Measurements from ENCODE around the gene SLIT3. TPM values are rescaled to one million over a fixed set of nuclear protein-coding genes. Genes with fewer than 3 reads are reported as not detected.

Gene SLIT3
- total and polyA plus RNA-seq, 9 of the 15 experiments (the other 6 are each of a cell fraction or from before 2014, with no cell fraction given), result 0.01 to 0.04 TPM; not detected in 7

DNA sequence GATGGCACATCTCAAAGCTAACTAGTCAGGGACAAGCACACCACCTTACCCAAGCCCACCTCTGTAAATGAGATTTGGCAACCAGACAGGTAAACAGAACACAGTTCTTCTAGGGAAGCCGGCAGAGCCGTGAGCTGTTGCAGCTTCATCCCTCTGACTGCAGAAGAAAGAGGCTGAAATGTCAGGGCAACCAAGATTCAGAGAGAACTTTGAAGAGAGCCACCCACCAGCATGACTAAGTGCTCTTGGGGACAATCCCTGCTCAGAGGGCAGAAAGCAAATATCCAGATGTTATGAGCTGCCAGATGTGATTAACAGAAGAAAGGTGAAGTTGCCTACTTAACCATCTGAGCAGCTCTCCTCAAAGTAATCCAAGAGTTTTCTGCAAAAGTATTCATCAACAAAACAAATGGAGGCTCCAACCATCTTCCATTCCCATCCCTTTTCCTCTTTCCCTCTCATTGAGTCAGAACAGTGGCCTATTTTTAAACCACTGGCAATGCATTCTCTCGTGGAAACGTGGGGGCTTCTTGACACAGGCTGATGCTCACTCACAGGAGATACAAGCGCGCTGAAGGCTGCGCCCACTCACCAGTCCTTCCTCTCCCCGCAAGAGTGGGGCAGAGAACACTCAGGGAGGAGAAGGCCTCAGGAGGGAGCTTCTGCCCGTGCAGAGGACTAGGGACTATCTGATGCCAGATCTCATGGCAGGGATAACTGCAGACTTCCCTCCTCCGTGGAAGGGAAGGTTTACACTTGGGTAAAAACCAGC is 57.1 kb downstream of the SLIT3 start:
- no peaks in the 10 kb centered on the region for H3K79me2 ChIP-seq (ENCODE audit: control insufficient read depth, insufficient read depth, low read length)
- ATAC-seq, result no peak
- no peak overlapping the region for H3K4me3 ChIP-seq
- CTCF ChIA-PET (ENCODE audit: low intra/inter-chr PET ratio), result no interaction called here
- H2AFZ ChIP-seq (ENCODE audit: low read depth, low read length), result no peak overlapping the region
- no peak overlapping the region for H3K4me2 ChIP-seq (ENCODE audit: insufficient read depth, low read length)
- H3K9me3 ChIP-seq (replicated peaks; ENCODE audit: control insufficient read depth, insufficient read depth, low read depth, low read length), result no peaks in the 10 kb centered on the region
- intact Hi-C loops (cut with micrococcal nuclease), result no loop called here
- in situ Hi-C loops (cut with MboI), result no loop called here
- no peaks in the 10 kb centered on the region for H3K4me1 ChIP-seq (replicated peaks in 1 of 2; ENCODE audit: control insufficient read depth in 2 of 2, insufficient read depth in 2 of 2, low read length in 2 of 2)
- H3K27ac ChIP-seq (ENCODE audit: extremely low read depth, low read depth, low read length), result no peak overlapping the region
- H3K36me3 ChIP-seq (ENCODE audit: control insufficient read depth, insufficient read depth, low read length), result no peaks in the 10 kb centered on the region
- H3K27me3 ChIP-seq (ENCODE audit: control insufficient read depth in 2 of 2, insufficient read depth in 2 of 2, low read length in 2 of 2), result no peaks in the 10 kb centered on the region
- TF ChIP-seq, protein P1, sequence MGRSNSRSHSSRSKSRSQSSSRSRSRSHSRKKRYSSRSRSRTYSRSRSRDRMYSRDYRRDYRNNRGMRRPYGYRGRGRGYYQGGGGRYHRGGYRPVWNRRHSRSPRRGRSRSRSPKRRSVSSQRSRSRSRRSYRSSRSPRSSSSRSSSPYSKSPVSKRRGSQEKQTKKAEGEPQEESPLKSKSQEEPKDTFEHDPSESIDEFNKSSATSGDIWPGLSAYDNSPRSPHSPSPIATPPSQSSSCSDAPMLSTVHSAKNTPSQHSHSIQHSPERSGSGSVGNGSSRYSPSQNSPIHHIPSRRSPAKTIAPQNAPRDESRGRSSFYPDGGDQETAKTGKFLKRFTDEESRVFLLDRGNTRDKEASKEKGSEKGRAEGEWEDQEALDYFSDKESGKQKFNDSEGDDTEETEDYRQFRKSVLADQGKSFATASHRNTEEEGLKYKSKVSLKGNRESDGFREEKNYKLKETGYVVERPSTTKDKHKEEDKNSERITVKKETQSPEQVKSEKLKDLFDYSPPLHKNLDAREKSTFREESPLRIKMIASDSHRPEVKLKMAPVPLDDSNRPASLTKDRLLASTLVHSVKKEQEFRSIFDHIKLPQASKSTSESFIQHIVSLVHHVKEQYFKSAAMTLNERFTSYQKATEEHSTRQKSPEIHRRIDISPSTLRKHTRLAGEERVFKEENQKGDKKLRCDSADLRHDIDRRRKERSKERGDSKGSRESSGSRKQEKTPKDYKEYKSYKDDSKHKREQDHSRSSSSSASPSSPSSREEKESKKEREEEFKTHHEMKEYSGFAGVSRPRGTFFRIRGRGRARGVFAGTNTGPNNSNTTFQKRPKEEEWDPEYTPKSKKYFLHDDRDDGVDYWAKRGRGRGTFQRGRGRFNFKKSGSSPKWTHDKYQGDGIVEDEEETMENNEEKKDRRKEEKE (IDR thresholded peaks at IDR 0.05; ENCODE audit: borderline replicate concordance in 1 of 2, control insufficient read depth in 1 of 2, low read depth in 2 of 2, low read length in 1 of 2), result no peak
- TF ChIP-seq MEF2A (IDR thresholded peaks at IDR 0.05; ENCODE audit: control insufficient read depth, low read depth, low read length), result no peak
- TF ChIP-seq ZNF347 (CRISPR knock-in tag; IDR thresholded peaks at IDR 0.05; ENCODE audit: low read depth), result no peak
- TF ChIP-seq ZNF780A (CRISPR knock-in tag; IDR thresholded peaks at IDR 0.05), result no peak
- no peak for TF ChIP-seq TFAM (CRISPR knock-in tag; conservative IDR thresholded peaks at IDR 0.05)
- TF ChIP-seq ZFP30 (CRISPR knock-in tag; IDR thresholded peaks at IDR 0.05; ENCODE audit: borderline replicate concordance), result no peak
- TF ChIP-seq, protein P2, sequence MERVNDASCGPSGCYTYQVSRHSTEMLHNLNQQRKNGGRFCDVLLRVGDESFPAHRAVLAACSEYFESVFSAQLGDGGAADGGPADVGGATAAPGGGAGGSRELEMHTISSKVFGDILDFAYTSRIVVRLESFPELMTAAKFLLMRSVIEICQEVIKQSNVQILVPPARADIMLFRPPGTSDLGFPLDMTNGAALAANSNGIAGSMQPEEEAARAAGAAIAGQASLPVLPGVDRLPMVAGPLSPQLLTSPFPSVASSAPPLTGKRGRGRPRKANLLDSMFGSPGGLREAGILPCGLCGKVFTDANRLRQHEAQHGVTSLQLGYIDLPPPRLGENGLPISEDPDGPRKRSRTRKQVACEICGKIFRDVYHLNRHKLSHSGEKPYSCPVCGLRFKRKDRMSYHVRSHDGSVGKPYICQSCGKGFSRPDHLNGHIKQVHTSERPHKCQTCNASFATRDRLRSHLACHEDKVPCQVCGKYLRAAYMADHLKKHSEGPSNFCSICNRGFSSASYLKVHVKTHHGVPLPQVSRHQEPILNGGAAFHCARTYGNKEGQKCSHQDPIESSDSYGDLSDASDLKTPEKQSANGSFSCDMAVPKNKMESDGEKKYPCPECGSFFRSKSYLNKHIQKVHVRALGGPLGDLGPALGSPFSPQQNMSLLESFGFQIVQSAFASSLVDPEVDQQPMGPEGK (CRISPR knock-in tag; IDR thresholded peaks at IDR 0.05; ENCODE audit: borderline replicate concordance), result no peak
- no peak for TF ChIP-seq POLR2B (IDR thresholded peaks at IDR 0.05; ENCODE audit: low read depth, partially characterized antibody)
- POLR2A ChIA-PET, result no interaction called here
- DNase-seq (ENCODE audit: extremely low read depth in 1 of 4, low spot score in 3 of 4), result no peak
- no peaks in the 10 kb centered on the region for H3K9me1 ChIP-seq (ENCODE audit: control insufficient read depth, insufficient read depth, low read length)
- no peak overlapping the region for H3K9ac ChIP-seq (ENCODE audit: insufficient read depth in 1 of 2, low read depth in 2 of 2, low read length in 2 of 2)
- H4K20me1 ChIP-seq (replicated peaks; ENCODE audit: control insufficient read depth, insufficient read depth, low read length), result no peaks in the 10 kb centered on the region
- WGBS (ENCODE audit: insufficient coverage, low coverage, missing lambda C conversion rate), result 0% methylated on average over 10 of the region's 10 CpGs
- no TSS peak for BruUV-seq (replicated peaks)
- FAIRE-seq, result no peak
